ENCODE results near the gene TTL.

- TF ChIP-seq CTCF (IDR thresholded peaks at IDR 0.05) (no peak), POLR2A (IDR thresholded peaks at IDR 0.05) (no peak)
Measured at GRCh38 chr2:112530728-112531127, 48.8 kb downstream of the TTL start.

Measured in adrenal gland (tissue), 5 donors.